Measurements from ENCODE around the gene CPNE5. TPM values are rescaled to one million over a fixed set of nuclear protein-coding genes. Genes with fewer than 3 reads are reported as not detected.

CPNE5 gene
- total RNA-seq, 1 donor from 2014 or later: 0.24 TPM

GRCh38 chr6:36697481-36697903 is 141.8 kb downstream of the CPNE5 start, which contains the start of gene RAB44:
RAB44 (plus strand) TSS chr6:36697826; CDS start chr6:36704236, 6,410 bp downstream.
- Mint-ChIP-seq H3K36me3 (ENCODE audit: insufficient read depth) (no peaks in the 10 kb centered on the region), H3K4me1 (ENCODE audit: low read depth) (no peaks in the 10 kb centered on the region), H3K9me3 (ENCODE audit: low read depth) (peaks cover 3% of the 10 kb centered on the region), H3K27ac (no peak within 1 kb of the TSS), H3K4me3 (ENCODE audit: low read depth) (no peak within 1 kb of the TSS), H3K27me3 (peaks cover 35% of the 10 kb centered on the region)
- DNase-seq (ENCODE audit: low spot score, unreplicated experiment): no peak
- no peak for TF ChIP-seq CTCF (IDR thresholded peaks at IDR 0.05; ENCODE audit: unreplicated experiment)

- Mint-ChIP-seq H3K36me3 (ENCODE audit: insufficient read depth) (no peaks in the 10 kb centered on the region), H3K9me3 (ENCODE audit: low read depth) (peaks cover 3% of the 10 kb centered on the region), H3K4me3 (ENCODE audit: low read depth) (no peak overlapping the region), H3K4me1 (ENCODE audit: low read depth) (no peaks in the 10 kb centered on the region), H3K27me3 (peaks cover 37% of the 10 kb centered on the region), H3K27ac (no peak overlapping the region)
- no peak for TF ChIP-seq CTCF (IDR thresholded peaks at IDR 0.05; ENCODE audit: unreplicated experiment)
- DNase-seq (ENCODE audit: low spot score, unreplicated experiment): no peak
These were observed 143.8 kb downstream of the CPNE5 start for GRCh38 chr6:36695414-36695813.

DNA sequence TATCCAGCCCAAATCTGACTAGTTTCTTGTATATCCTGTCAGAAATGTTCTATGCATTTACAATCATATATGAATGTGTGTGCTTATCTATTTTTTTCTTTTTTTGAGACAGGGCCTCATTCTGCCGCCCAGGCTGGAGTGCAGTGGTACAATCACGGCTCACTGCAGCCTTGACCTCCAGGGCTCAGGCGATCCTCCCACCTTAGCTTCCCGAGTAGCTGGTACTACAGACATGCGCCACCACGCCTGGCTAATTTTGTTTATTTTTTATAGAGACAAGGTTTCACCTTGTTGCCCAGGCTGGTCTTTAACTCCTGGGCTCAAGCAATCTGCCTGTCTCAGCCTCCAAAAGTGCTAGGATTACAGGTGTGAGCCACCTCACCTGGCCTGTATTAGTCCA is 144.6 kb downstream of the CPNE5 start:
- Mint-ChIP-seq H3K27ac (no peak overlapping the region), H3K9me3 (ENCODE audit: low read depth) (peaks cover 3% of the 10 kb centered on the region), H3K4me3 (ENCODE audit: low read depth) (no peak overlapping the region), H3K36me3 (ENCODE audit: insufficient read depth) (no peaks in the 10 kb centered on the region), H3K27me3 (peaks cover 40% of the 10 kb centered on the region), H3K4me1 (ENCODE audit: low read depth) (no peaks in the 10 kb centered on the region)
- no peak for TF ChIP-seq CTCF (IDR thresholded peaks at IDR 0.05; ENCODE audit: unreplicated experiment)
- no peak for DNase-seq (ENCODE audit: low spot score, unreplicated experiment)

DNA sequence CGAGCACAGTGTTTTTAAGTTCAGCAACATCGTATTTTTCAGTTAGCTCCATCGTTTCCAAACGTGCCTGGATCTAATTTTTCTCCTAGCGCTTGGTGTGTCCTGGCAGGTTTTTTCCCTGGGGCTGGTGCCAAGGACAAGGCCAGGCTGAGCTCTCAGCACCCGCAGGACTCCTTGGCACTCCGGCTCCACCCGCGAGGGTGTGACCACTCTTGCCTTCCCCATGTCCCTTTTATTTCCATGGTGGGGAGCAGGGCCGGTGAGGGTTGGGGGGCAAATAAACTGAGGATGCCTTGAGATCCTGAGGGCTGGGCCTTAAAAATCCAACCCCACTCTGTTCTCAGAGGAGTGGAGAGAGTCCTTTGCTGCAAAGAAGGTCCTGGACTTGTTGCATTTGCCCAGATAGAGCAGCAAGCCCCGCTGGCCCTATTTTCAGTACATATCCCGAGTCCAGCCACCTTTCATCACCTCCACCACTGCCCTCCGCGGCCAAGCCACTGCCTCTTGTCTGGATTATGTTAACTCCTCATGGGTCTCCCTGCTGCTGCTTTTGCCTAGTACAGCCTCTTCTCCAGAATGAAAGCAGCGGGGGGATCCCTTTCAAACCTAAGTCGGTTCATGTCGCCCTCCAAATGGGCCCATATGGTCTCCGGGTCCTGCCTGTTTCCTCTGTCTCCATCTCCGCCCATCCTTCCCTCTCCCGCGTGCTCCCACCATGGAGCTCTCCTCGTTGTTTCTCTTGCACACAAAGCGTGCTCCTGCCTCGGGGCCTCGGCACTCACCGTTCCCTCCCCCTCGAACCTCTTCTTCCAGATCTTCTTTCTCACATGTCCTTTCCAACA is 146.2 kb downstream of the CPNE5 start:
- no peak for TF ChIP-seq CTCF (IDR thresholded peaks at IDR 0.05; ENCODE audit: unreplicated experiment)
- H3K9me3 Mint-ChIP-seq (ENCODE audit: low read depth): peaks cover 3% of the 10 kb centered on the region
- H3K27me3 Mint-ChIP-seq: peaks cover 40% of the 10 kb centered on the region
- no peak overlapping the region for H3K27ac Mint-ChIP-seq
- H3K4me3 Mint-ChIP-seq (ENCODE audit: low read depth): no peak overlapping the region
- no peaks in the 10 kb centered on the region for H3K36me3 Mint-ChIP-seq (ENCODE audit: insufficient read depth)
- no peaks in the 10 kb centered on the region for H3K4me1 Mint-ChIP-seq (ENCODE audit: low read depth)
- DNase-seq (ENCODE audit: low spot score, unreplicated experiment): no peak

DNA sequence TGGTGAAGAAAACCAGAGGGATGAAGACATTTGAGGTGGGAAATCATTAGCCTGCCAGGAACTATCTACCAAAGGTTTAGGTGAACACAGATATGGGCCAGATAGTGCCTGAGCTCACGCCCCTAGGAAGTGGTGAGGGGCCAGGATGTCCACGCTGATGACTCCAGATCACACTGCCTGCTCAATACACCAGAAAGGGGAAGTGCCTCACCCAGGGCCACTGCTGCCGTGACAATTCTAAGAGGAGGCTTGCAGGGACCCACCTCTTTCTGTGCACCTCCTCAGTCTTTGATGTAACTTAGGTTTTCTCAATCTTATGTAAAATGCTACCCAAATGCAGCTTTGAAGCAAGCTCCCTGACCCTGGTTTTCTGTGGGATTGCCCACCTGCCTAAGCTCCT is 147.0 kb downstream of the CPNE5 start:
- Mint-ChIP-seq H3K27ac (no peak overlapping the region), H3K27me3 (peaks cover 39% of the 10 kb centered on the region), H3K36me3 (ENCODE audit: insufficient read depth) (no peaks in the 10 kb centered on the region), H3K4me1 (ENCODE audit: low read depth) (no peaks in the 10 kb centered on the region), H3K9me3 (ENCODE audit: low read depth) (peaks cover 3% of the 10 kb centered on the region), H3K4me3 (ENCODE audit: low read depth) (no peak overlapping the region)
- no peak for DNase-seq (ENCODE audit: low spot score, unreplicated experiment)
- no peak for TF ChIP-seq CTCF (IDR thresholded peaks at IDR 0.05; ENCODE audit: unreplicated experiment)
